ENCODE measurements around the gene PDHB.
A peak's percentile ranks its signal among the peaks of the same experiment; 100 is the strongest.
"Not testable (repeated sequence)": the region's sequence is repeated elsewhere in the genome, so short reads cannot be mapped to it uniquely, and the experiment has no call there.

PDHB gene
- total RNA-seq: 31.1 to 81.3 reads per million in 2 donors

GRCh38 chr3:58433400-58434167, at the start of gene PDHB:
TSS of gene PDHB (minus strand) at chr3:58433832. CDS start at chr3:58433809, 23 bp downstream.
- DNase-seq: peak; percentile 80

DNA sequence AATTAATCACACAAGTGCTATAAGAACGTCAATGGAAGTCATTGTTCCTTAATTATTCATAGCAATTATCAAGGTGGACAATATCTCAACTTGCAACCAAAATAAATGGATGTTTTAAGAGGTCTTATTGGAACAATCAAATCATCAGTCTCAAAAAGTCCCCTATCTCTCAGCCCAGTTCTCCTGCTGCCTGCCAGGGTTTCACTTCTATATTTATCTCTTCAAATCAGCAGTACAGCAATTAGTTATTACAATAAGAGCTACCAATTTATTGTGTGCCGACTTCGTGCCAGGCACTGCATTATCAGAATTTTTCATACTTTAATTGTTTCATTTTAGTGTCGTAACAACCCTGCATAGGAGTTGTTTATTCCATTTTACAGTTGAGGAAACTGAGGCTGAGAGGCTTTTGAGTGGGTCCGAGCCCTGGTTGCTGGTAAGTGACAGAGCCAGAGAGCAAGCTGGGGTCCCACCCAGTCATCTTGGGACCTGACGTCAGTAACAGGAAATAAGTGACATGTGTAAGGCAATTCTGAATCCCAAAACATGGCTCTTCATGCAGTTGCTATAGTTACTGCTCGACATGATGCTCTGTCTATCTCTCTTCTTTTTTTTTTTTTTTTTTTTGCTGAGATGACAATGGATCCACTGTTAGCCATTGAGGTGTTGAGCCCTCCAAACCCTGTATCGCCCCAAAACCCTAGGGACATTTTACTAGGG, 49.4 kb upstream of the PDHB start:
- DNase-seq: no peak

GRCh38 chr3:58480309-58480708, 46.7 kb upstream of the PDHB start:
- DNase-seq: no peak

- DNase-seq: no peak
Measured at GRCh38 chr3:58478781-58479180, 45.1 kb upstream of the PDHB start.

DNA sequence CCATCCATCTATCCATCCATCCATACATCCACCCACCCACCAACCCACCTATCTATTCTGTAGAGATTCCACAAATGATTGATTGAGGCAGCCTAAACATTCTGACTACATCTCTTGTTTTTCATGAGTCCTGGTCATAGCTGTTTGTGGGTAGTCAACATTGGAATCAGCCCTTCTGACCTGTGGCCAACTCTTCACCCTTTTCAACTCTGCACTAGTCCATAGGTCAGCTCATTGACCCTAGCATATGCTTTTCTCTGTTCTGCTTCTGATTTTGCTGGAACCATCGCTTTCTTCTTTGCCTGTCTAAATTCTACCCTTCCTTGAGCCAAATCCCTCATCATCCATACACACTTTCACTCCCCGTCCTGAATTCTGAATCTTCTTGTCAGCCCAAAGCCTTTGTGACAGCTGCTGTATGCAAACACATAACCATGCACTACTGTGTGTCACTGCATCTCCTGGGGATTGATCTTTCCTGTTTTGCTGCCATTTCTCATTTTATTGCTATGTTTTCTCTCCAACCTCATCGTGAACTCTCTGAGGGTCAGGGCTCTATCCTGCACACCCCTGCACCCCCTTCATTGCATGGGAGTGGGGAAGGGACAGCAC, 41.4 kb upstream of the PDHB start:
- no peak for DNase-seq

DNA sequence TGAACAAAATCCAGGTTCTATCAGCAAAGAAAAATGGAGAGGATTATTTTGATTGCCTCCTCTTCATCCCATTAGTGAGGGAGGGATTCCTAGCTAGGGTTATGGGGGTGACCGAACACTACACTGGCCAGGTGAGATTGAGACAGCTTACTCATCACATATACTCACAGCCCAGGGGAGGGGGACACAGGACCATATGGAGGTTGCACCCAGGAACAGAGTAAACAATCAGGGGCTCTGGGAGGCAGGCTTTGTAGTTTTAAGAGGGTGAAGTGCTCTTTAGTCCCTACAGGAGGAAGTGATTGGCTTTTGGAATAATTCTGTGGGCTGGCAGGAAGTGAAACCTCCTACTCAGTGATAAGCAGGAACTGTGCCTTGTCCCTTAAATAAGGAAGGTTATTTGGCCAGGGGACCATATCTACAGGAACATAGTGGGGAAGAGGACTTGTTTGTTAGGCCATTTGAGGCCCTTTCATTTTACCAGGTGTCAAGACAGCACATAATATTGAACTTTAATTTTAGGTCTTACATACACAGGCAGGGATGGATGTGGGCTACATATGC, 40.8 kb upstream of the PDHB start:
- DNase-seq: no peak

DNA sequence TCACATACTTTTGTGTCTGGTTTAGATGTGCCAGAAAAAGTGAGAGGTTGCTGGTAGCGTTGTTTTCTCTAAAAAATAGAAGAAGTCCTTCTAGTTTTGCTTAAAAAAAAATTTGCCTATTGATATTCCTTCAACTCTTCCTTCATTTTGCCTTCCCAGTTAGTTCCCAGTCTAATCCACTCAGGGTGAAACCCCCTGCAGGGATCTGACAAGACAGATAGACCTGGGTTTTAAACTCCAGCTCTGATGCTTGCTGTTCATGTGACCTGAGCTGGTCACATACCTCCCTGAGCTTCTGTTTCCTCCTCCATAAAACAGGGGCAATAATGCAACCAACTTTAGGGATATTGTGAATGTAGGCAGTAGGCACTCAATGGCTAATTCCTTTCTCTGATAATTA, 39.6 kb upstream of the PDHB start:
- no peak for DNase-seq

- no peak for DNase-seq
Measured at GRCh38 chr3:58471025-58471887, 37.6 kb upstream of the PDHB start.

DNA sequence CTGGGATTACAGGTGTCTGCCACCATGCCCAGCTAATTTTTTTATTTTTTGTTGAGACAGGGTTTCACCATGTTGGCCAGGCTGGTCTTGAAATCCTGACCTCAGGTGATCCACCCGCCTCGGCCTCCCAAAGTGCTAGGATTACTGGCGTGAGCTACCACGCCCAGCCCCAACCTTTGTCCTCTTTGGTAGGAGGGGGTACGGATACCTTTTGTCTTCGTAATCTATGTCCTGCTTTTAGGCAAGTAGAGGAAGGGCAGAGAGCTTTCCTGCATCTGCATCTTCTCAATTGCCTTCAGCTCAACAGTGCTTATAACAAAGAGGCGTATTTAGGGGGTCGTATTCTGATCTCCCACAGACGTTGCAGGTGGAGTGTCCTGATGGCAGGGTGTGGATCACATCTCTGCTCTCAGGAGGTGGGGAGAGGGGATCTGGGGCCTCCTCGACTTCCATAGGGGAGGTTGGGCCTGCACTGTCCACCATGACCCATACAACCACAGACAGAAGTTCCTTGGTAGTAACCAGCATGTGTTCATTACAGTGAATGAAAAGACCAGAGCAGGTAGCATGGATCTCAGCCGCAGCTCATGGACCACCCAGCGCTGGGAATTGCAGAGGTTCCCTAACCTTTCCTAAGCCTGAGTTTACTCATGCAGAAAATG, 36.9 kb upstream of the PDHB start:
- DNase-seq: no peak

- no peak for DNase-seq
Measured at GRCh38 chr3:58469096-58469495, 35.5 kb upstream of the PDHB start.

GRCh38 chr3:58466899-58467563, 33.4 kb upstream of the PDHB start:
- no peak for DNase-seq

DNA sequence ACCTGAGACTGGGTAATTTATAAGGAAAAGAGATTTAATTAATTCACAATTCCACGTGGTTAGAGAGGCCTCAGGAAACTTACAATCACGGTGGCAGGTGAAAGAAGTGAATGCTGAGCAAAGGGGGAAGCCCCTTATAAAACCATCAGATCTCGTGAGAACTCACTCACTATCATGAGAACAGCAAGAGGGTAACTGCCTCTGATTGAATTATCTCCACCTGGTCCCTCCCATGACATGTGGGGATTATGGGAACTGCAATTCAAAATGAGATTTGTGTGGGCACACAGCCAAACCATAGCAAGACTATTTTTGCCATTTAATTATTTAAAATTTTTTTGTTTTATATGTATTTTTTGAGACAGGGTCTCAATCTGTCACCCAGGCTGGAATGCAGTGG, 31.2 kb upstream of the PDHB start:
- DNase-seq: no peak

DNA sequence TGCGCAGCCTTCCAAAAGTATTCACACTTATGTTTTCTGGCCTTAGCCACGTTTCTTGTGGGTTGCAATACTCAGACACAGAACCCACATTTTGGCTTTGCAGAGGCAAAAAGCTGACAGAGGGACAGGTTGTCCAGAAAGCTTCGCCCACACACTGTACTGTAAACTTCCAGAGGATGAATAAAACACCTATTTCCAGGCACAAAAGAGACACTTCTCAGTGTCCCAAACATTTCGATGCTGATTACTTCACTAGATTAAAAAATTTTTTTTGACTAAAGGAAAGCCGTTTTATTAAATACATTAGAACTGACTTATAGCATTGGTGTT, 30.3 kb upstream of the PDHB start:
- no peak for DNase-seq

GRCh38 chr3:58463181-58463941, 29.7 kb upstream of the PDHB start:
- peak; percentile 42 for DNase-seq

DNA sequence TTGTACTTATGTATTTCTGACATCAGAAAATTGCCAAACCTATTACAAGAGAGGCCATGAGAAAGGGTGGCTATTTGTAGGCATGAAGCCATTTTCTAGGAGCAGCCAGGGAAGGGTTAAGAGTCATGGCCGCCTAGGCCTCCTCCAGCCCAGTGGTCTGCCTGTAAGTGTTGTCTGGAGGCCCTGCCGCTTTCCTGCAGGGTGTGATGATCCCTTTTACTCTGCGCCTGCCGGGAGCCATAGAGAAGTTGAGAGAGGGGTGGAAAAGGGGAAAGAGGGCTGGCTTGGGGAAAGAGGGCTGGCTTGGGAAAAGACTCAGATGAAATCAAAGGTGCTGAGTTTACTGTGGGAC, 29.2 kb upstream of the PDHB start:
- DNase-seq: no peak

DNA sequence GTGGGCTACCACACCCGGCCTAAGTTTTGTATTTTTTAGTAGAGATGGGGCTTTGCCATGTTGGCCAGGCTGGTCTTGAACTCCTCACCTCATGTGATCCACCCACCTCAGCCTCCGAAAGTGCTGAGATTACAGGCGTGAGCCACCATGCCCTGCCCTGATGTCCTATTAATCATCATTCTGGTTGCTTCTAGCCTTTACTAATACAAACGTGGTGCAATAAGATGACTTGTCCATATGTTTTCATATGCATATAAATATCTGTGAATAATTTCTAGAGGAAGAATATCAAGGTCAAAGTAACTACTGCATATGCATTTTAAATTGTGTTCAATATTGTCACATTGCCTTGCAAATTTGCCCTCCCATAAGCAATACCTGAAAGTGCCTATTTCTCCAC, 25.5 kb upstream of the PDHB start:
- no peak for DNase-seq

- DNase-seq: no peak
Measured at GRCh38 chr3:58452176-58452575, 18.5 kb upstream of the PDHB start.

DNA sequence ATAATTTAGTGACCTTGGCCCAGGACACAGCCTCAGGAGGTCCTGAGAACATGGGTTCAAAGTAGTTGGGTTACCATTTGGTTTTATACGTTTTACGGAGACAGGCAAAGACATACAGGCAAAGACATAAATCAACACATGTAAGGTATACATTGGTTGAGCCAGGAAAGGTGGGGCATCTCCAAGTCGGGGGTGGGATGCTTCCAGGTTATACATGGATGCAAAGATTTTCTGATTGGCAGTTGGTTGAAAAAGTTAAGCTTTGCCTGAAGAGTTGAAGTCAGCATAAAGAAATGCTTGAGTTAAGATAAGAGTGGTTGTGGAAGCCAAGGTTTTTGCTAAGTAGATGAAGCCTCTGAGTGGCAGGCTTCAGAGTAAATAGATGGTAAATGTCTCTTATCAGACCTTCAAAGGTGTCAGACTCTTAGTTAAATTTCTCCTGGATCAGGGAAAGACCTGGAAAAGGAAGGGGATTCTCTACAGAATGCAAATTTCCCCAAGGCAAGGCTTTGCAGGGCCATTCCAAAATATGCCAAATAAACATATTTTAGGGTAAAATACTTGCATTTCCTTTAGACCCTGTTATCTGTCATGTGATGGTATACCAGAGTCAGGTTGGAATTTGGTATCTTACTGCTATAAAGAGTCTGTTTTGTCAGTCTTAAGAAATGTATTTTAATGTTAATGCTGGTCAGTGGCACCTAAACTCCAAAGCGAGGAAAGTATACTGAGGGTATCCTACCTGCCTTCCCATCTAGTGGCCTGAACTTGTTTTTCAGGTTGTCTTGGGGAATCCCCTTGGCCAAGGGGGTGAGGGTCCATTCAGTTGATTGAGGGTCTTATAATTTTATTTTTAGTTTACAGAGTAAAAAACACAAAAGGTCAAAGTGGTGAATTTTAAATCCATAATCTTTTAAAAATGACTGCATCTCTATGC, 8.2 kb upstream of the PDHB start:
- DNase-seq: no peak

DNA sequence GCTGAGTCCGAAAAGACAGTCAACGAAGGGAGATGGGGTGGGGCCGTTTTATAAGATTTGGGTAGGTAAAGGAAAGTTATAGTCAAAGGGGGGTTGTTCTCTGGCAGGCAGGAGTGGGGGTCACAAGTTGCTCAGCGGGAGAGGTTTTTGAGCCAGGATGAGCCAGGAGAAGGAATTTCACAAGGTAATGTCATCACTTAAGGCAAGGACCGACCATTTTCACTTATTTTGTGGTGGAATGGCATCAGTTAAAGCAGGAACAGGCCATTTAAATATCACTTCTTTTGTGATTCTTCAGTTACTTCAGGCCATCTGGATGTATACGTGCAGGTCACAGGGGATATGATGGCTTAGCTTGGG, 7.3 kb upstream of the PDHB start:
- DNase-seq: not testable (repeated sequence)

- DNase-seq: not testable (repeated sequence)
Measured at GRCh38 chr3:58437276-58437675, 3.6 kb upstream of the PDHB start.

Data from T-helper 9 cell (primary cell).